Measurements from ENCODE around the gene BCS1L. TPM values are rescaled to one million over a fixed set of nuclear protein-coding genes. Genes with fewer than 3 reads are reported as not detected.
"Not testable (repeated sequence)": the region's sequence is repeated elsewhere in the genome, so short reads cannot be mapped to it uniquely, and the experiment has no call there.

BCS1L gene
- total RNA-seq, 2 donors from 2014 or later: 40.3 to 42.9 TPM

DNA sequence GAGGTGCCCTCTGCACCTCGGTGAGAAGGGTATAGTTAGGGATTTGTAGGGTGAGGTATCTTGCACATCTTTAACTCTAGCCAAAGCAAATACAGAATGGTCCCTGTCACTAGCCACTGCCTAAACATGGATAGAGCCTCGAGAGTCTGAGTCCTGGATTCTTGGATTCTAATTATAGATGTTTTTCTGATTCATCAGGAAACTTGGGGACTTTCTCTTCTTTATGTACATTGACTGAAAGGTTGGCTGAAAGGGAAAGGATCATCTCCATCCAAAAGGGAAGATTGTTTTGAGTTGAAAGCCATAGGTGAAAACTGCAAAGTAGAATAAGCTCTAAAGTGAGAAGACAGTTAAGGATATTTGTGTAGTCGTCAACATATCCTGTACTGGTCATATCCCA is 20.6 kb downstream of the BCS1L start:
- intact Hi-C loops (cut with DNase I): no loop called here
- no peaks in the 10 kb centered on the region for H3K9me3 ChIP-seq
- DNase-seq (ENCODE audit: low spot score): no peak
- no peak overlapping the region for H3K4me3 ChIP-seq
- H3K36me3 ChIP-seq: peaks cover 0 to 6% of the 10 kb centered on the region in 2 donors
- no peak overlapping the region for H3K27ac ChIP-seq
- no peaks in the 10 kb centered on the region for H3K27me3 ChIP-seq (replicated peaks; ENCODE audit: insufficient read depth)
- H3K4me1 ChIP-seq (replicated peaks): no peaks in the 10 kb centered on the region
- WGBS: 64% methylated on average over 3 of the region's 3 CpGs
- TF ChIP-seq POLR2AphosphoS5 (IDR thresholded peaks at IDR 0.05) (no peak), POLR2A (IDR thresholded peaks at IDR 0.05) (no peak)
- TF ChIP-seq, protein P1, sequence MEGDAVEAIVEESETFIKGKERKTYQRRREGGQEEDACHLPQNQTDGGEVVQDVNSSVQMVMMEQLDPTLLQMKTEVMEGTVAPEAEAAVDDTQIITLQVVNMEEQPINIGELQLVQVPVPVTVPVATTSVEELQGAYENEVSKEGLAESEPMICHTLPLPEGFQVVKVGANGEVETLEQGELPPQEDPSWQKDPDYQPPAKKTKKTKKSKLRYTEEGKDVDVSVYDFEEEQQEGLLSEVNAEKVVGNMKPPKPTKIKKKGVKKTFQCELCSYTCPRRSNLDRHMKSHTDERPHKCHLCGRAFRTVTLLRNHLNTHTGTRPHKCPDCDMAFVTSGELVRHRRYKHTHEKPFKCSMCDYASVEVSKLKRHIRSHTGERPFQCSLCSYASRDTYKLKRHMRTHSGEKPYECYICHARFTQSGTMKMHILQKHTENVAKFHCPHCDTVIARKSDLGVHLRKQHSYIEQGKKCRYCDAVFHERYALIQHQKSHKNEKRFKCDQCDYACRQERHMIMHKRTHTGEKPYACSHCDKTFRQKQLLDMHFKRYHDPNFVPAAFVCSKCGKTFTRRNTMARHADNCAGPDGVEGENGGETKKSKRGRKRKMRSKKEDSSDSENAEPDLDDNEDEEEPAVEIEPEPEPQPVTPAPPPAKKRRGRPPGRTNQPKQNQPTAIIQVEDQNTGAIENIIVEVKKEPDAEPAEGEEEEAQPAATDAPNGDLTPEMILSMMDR (IDR thresholded peaks at IDR 0.05): no peak

DNA sequence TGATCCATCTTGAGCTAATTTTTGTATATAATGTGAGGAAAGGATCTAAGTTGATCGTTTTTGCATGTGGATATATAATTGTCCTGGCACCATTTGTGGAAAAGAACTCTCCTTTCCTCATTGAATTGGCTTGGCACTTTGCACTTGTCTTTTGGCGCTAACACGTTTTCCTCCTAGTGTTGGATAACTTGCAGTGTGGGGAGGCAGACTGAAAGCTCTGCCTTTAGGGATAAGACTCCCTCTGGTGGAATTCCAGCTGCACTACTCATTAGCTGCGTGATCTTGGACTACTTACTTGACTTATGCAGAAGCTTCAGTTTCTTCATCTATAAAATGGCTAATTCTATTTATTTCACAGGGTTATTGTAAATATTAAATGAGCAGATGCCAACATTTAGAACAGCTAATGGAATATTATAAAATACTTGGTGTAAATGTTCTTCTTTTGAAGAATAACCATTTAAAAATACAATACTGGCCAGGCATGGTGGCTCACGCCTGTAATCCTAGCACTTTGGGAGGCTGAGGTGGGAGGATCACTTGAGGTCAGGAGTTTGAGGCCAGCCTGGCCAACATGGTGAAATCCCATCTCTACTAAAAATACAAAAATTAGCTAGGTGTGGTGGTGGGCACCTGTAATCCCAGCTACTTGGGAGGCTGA is 28.0 kb downstream of the BCS1L start:
- H3K4me1 ChIP-seq (replicated peaks); H3K36me3 ChIP-seq; H3K27ac ChIP-seq; intact Hi-C loops (cut with DNase I); H3K27me3 ChIP-seq (replicated peaks; ENCODE audit: insufficient read depth); H3K4me3 ChIP-seq; H3K9me3 ChIP-seq: not testable (repeated sequence)
- peak; percentile 56 for DNase-seq (ENCODE audit: low spot score)
- peak; percentile 46 for TF ChIP-seq POLR2AphosphoS5 (IDR thresholded peaks at IDR 0.05)
- TF ChIP-seq, protein P1 (IDR thresholded peaks at IDR 0.05): peak; percentile 30 to 80 (median 63)
- WGBS: 23% methylated on average over 5 of the region's 5 CpGs

DNA sequence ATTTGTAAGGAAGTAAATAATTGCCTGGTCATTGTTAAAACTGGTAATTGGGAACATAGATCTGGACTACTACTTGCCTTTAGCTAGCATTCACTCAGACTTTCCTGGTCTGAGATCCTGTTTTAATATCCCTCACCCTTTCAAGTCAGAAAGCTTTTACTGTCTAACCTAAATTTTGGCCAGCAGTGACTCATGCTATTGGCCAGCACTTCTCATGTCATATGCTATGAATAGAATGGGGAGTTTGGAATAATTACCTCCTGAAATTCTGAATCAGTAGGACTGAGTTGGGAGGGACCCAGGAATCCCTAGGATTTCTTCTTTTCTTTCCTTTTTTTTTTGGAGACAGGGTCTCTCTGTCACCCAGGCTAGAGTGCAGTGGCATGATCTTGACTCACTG is 31.8 kb downstream of the BCS1L start:
- peaks cover 0 to 13% of the 10 kb centered on the region in 2 donors for H3K36me3 ChIP-seq
- intact Hi-C loops (cut with DNase I): no loop called here

DNA sequence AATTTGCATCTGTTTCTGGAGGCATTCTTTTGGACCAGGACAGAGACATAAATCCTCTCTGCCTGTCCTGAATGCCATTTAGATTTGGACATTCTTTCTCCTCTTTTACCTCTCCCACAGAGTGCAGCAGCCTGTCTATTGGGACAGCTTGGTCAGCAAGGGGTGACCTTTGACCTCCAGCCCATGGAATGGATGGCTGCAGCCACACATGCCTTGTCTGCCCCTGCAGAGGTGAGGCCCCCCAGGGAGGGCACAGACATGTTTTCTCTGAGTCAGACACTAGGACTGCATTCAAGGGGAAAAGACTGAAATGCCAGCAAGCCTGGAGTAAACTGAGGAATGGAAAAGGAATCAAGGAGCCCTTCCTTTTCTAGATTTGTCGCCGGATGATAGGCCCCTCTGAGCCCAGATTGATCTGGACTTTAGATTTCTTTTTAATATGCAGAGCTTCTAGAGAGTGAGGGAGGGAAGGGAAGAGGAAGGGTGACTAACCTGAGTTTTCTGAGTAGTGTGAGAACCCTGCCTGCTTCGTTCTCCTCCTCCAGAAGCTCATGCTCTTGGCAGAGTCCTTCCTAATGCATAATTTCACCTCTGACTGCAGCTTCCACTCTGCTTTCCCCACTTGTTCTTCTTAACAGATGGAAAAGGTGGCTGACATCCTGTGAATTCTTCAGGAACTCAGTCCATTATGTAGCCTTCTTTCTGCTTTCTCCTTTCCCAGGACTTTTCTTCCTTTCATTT is 35.1 kb downstream of the BCS1L start:
- no peak for DNase-seq (ENCODE audit: low spot score)

More for the DNA sequence above, 31.8 kb downstream of the BCS1L start:
- no peaks in the 10 kb centered on the region for H3K27me3 ChIP-seq (replicated peaks; ENCODE audit: insufficient read depth)
- no peak overlapping the region for H3K4me3 ChIP-seq
- DNase-seq (ENCODE audit: low spot score): no peak
- no peaks in the 10 kb centered on the region for H3K9me3 ChIP-seq
- no peaks in the 10 kb centered on the region for H3K4me1 ChIP-seq (replicated peaks)
- no peak overlapping the region for H3K27ac ChIP-seq
- TF ChIP-seq POLR2A (IDR thresholded peaks at IDR 0.05) (no peak), POLR2AphosphoS5 (IDR thresholded peaks at IDR 0.05) (no peak)
- TF ChIP-seq, protein P1 (IDR thresholded peaks at IDR 0.05): no peak

More for the DNA sequence above, 35.1 kb downstream of the BCS1L start:
- no peaks in the 10 kb centered on the region for H3K9me3 ChIP-seq
- no peaks in the 10 kb centered on the region for H3K27me3 ChIP-seq (replicated peaks; ENCODE audit: insufficient read depth)
- no peak overlapping the region for H3K4me3 ChIP-seq
- H3K27ac ChIP-seq: no peak overlapping the region
- 94% methylated on average over 3 of the region's 3 CpGs for WGBS
- peaks cover 0 to 19% of the 10 kb centered on the region in 2 donors for H3K36me3 ChIP-seq
- TF ChIP-seq POLR2A (IDR thresholded peaks at IDR 0.05): no peak
- no peak for TF ChIP-seq POLR2AphosphoS5 (IDR thresholded peaks at IDR 0.05)
- TF ChIP-seq, protein P1 (IDR thresholded peaks at IDR 0.05): no peak
- intact Hi-C loops (cut with DNase I): no loop called here
- H3K4me1 ChIP-seq (replicated peaks): no peaks in the 10 kb centered on the region

Measured in prostate gland (tissue), 2 donors.